Kidney (tissue), 14 donors: Measurements from ENCODE around the gene CDK14. TPM values are rescaled to one million over a fixed set of nuclear protein-coding genes. Genes with fewer than 3 reads are reported as not detected.

Experiments used
- DNase-seq, 5 donors: peaks; one replicate each; pipeline ENCODE4 v3.0.0-alpha.2; 2013 to 2020
- FAIRE-seq: peaks from 2 replicates; lab custom pipeline; 2012; peaks lifted over from hg19 to GRCh38; lab: Jason Lieb, UNC
- H3K27ac ChIP-seq, 2 donors: one replicate each; pipeline ENCODE4 v1.7.0; 2013; ENCODE audit warnings: low read depth in 2 of 2, low read length in 2 of 2, inconsistent platforms in 1 of 2
- H3K27me3 ChIP-seq: one replicate; pipeline ENCODE4 v1.7.1; 2013; ENCODE audit warnings: low read length, inconsistent platforms; ENCODE audit not compliant: control insufficient read depth, insufficient read depth
- H3K36me3 ChIP-seq, 3 donors: one replicate each; pipeline versions ENCODE4 v1.7.0 to v1.7.1; 2013; ENCODE audit warnings: low read length in 3 of 3, control low read depth in 1 of 3, inconsistent platforms in 1 of 3; ENCODE audit not compliant: insufficient read depth in 3 of 3, control insufficient read depth in 2 of 3
- H3K4me1 ChIP-seq, 3 donors: one replicate each; pipeline versions ENCODE4 v1.7.0 to v1.7.1; 2013; ENCODE audit warnings: low read length in 3 of 3, inconsistent platforms in 1 of 3, low read depth in 1 of 3; ENCODE audit not compliant: control insufficient read depth in 2 of 3, insufficient read depth in 2 of 3
- H3K4me3 ChIP-seq, 3 donors: one replicate each; pipeline versions ENCODE4 v1.7.0 to v1.8.1; 2013; ENCODE audit warnings: low read length in 3 of 3, control low read depth in 1 of 3, inconsistent platforms in 1 of 3
- H3K9ac ChIP-seq, 3 donors: one replicate each; pipeline versions ENCODE4 v1.7.0 to v1.7.1; 2013; ENCODE audit warnings: low read length in 3 of 3, control low read depth in 1 of 3, inconsistent platforms in 1 of 3
- H3K9me3 ChIP-seq, 3 donors: one replicate each; pipeline versions ENCODE4 v1.7.0 to v1.7.1; 2013; ENCODE audit warnings: low read length in 3 of 3, control low read depth in 1 of 3, inconsistent platforms in 1 of 3; ENCODE audit not compliant: control insufficient read depth in 2 of 3, insufficient read depth in 1 of 3
- intact Hi-C: fragments of 100-400 bp; cut with DNase I; formaldehyde crosslinking; loops from one replicate; pipeline ENCODE4 v1.11.1; 2022
- polyA plus RNA-seq: library from polyadenylated mRNA; stranded (reverse); fragments of 350-450 nt; fragmentation: Illumina TruSeq; extraction: RNeasy Lipid Tissue Mini Kit (QIAGEN cat#74804); gene quantifications from one replicate; pipeline ENCODE4 v1.2.3, GENCODE V29; 2014; ENCODE audit warnings: low read depth, low replicate concordance; ENCODE audit not compliant: insufficient read depth
- total RNA-seq: library from RNA; stranded (reverse); fragmentation: NEBNext Ultra II Directional; extraction: Animal tissue kit (Norgen Biotek cat#: 25700); gene quantifications from one replicate; pipeline ENCODE4 v1.2.1, GENCODE V29; 2021
- TF ChIP-seq, protein P1 (sequence below): IDR thresholded peaks from 3 replicates; pipeline ENCODE4 v1.5.1; 2012; ENCODE audit warnings: mild to moderate bottlenecking, moderate library complexity, borderline replicate concordance; ENCODE audit not compliant: insufficient read depth; ENCODE audit errors: extremely low read depth
- donor health status: control.
- donor health status: control.
- donor health status: control.
- donor health status: control.
- donor health status: control.
- donor health status: DM: yes; HTN: yes; CAD: no.
- donor health status: Normal renal cell carcinoma (clear cell type).

The CDK14 gene
- total and polyA plus RNA-seq, 2 donors from 2014 or later: 11.9 to 33.9 TPM

DNA sequence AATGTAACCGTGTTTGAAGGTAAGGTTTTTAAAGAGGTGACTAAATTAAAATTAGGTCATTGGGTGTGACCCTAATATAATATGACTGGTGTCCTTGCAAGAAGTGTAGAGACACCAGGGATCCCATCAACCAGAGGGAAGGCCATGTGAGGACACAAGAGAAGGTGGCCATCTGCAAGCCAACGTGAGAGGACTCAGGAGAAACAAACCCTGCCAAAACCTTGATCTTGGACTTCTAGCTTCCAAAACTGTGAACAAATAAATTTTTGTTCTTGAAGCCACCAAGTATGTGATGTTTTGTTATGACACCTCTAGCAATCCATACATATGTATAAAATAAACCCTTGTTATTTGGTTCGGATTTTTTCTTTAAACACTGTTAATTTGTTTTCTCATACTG is 144.3 kb downstream of the CDK14 start:
- no peaks in the 10 kb centered on the region for H3K36me3 ChIP-seq
- DNase-seq: no peak
- H3K27me3 ChIP-seq: no peaks in the 10 kb centered on the region
- no peak overlapping the region for H3K9ac ChIP-seq
- TF ChIP-seq, protein P1, sequence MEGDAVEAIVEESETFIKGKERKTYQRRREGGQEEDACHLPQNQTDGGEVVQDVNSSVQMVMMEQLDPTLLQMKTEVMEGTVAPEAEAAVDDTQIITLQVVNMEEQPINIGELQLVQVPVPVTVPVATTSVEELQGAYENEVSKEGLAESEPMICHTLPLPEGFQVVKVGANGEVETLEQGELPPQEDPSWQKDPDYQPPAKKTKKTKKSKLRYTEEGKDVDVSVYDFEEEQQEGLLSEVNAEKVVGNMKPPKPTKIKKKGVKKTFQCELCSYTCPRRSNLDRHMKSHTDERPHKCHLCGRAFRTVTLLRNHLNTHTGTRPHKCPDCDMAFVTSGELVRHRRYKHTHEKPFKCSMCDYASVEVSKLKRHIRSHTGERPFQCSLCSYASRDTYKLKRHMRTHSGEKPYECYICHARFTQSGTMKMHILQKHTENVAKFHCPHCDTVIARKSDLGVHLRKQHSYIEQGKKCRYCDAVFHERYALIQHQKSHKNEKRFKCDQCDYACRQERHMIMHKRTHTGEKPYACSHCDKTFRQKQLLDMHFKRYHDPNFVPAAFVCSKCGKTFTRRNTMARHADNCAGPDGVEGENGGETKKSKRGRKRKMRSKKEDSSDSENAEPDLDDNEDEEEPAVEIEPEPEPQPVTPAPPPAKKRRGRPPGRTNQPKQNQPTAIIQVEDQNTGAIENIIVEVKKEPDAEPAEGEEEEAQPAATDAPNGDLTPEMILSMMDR: no peak
- no peaks in the 10 kb centered on the region for H3K4me1 ChIP-seq
- no peak for FAIRE-seq
- no peak overlapping the region for H3K27ac ChIP-seq
- no peak overlapping the region for H3K4me3 ChIP-seq
- H3K9me3 ChIP-seq: no peaks in the 10 kb centered on the region
- intact Hi-C loops: no loop called here

DNA sequence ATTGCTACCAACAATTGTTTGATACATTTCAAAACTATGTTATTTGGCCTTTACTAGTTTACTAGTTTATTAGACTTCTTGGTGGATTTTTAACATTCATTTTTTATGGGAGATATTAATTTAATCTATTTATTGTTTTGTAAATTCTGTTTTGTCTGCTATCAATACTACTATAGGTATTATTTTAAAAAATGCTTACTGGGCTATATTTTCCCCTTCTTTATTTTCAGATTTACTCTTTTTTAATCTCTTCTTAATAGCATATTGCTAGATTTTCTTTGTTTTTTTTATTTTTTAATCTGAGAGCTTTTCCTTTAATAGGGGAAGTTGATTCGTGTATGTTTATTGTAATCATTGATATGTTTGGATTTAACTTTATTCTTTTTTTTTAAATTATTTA is 147.5 kb downstream of the CDK14 start:
- no peaks in the 10 kb centered on the region for H3K4me1 ChIP-seq
- TF ChIP-seq, protein P1: no peak
- H3K36me3 ChIP-seq: no peaks in the 10 kb centered on the region
- intact Hi-C loops: no loop called here
- no peak for FAIRE-seq
- H3K27ac ChIP-seq: no peak overlapping the region
- no peaks in the 10 kb centered on the region for H3K27me3 ChIP-seq
- no peak overlapping the region for H3K4me3 ChIP-seq
- H3K9me3 ChIP-seq: no peaks in the 10 kb centered on the region
- no peak for DNase-seq
- H3K9ac ChIP-seq: no peak overlapping the region

DNA sequence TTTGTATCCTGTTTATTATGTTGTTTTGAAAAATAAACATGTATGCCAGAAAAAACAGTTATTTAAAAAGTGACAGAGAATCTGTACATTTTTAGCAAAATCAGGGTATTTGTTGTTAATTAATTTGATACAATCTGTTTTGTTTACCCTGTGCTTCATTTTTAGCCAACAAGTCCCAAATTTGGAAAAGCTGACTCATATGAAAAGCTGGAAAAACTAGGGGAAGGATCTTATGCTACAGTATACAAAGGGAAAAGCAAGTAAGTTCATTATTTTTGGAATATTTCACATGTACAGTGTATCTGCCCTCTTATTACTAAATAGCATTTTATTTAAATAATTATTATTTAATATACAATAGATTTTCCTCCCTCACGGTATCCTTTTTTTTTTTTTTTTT is 151.4 kb downstream of the CDK14 start:
- no peak for DNase-seq
- no peak overlapping the region for H3K4me3 ChIP-seq
- TF ChIP-seq, protein P1: no peak
- no peak for FAIRE-seq
- no peak overlapping the region for H3K9ac ChIP-seq
- no peaks in the 10 kb centered on the region for H3K27me3 ChIP-seq
- H3K9me3 ChIP-seq: no peaks in the 10 kb centered on the region
- H3K36me3 ChIP-seq: no peaks in the 10 kb centered on the region
- H3K27ac ChIP-seq: no peak overlapping the region
- no peaks in the 10 kb centered on the region for H3K4me1 ChIP-seq
- intact Hi-C loops: no loop called here

DNA sequence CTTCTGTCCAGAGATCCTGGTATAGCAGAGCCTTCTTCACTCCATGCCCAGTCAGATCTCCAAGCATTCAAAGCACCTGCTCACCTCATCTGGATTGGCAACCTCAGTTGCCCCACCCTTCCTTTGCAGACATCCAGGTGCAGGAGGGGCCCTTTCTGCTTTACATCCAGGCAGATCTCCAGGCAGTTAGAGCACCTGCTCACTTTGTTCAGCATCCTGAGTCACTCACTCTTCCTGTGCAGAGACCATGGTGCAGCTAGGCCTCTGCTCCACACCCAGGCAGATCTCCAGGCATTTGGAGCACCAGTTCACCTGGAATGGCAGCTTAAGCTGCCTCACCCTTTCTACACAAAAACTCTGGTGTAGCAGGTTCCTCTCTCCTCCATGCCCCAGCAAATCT is 153.1 kb downstream of the CDK14 start:
- H3K27ac ChIP-seq: no peak overlapping the region
- H3K36me3 ChIP-seq: no peaks in the 10 kb centered on the region
- TF ChIP-seq, protein P1: no peak
- H3K4me3 ChIP-seq: no peak overlapping the region
- no peak for DNase-seq
- intact Hi-C loops: no loop called here
- no peaks in the 10 kb centered on the region for H3K9me3 ChIP-seq
- no peaks in the 10 kb centered on the region for H3K4me1 ChIP-seq
- no peak overlapping the region for H3K9ac ChIP-seq
- FAIRE-seq: no peak
- no peaks in the 10 kb centered on the region for H3K27me3 ChIP-seq
